ENCODE data around the gene OSBPL8.

- TF ChIP-seq, protein P1, sequence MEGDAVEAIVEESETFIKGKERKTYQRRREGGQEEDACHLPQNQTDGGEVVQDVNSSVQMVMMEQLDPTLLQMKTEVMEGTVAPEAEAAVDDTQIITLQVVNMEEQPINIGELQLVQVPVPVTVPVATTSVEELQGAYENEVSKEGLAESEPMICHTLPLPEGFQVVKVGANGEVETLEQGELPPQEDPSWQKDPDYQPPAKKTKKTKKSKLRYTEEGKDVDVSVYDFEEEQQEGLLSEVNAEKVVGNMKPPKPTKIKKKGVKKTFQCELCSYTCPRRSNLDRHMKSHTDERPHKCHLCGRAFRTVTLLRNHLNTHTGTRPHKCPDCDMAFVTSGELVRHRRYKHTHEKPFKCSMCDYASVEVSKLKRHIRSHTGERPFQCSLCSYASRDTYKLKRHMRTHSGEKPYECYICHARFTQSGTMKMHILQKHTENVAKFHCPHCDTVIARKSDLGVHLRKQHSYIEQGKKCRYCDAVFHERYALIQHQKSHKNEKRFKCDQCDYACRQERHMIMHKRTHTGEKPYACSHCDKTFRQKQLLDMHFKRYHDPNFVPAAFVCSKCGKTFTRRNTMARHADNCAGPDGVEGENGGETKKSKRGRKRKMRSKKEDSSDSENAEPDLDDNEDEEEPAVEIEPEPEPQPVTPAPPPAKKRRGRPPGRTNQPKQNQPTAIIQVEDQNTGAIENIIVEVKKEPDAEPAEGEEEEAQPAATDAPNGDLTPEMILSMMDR (IDR thresholded peaks at IDR 0.05), result no peak
- no peak for TF ChIP-seq POLR2A (IDR thresholded peaks at IDR 0.05)
Observed at GRCh38 chr12:76311796-76312195, 247.8 kb downstream of the OSBPL8 start.
